Omental fat pad (tissue), 4 donors: ENCODE data around the gene KRTAP10-12. TPM values are rescaled to one million over a fixed set of nuclear protein-coding genes. Genes with fewer than 3 reads are reported as not detected.

Experiments used
- ATAC-seq: fragments of 150-250 bp; one replicate; pipeline ENCODE4 v1.9.1; 2016; ENCODE audit warnings: mild to moderate bottlenecking, moderate library complexity; ENCODE audit not compliant: low FRiP score
- DNase-seq: peaks from one replicate; pipeline ENCODE4 v3.0.0-alpha.2; 2019; ENCODE audit warnings: low spot score
- CTCF ChIP-seq, 3 donors: fragments of 450-650 bp; IDR thresholded peaks; one replicate each; pipeline ENCODE4 v1.5.1; 2016 to 2017; ENCODE audit warnings: antibody characterized with exemption in 3 of 3, mild to moderate bottlenecking in 3 of 3, moderate library complexity in 2 of 3
- small RNA-seq: library from RNA; depleted of rRNA; stranded (forward); fragments of <200 nt; gene quantifications from one replicate; pipeline ENCODE3, GENCODE V24; 2016
- total RNA-seq, 4 donors: library from RNA; depleted of rRNA; stranded (reverse); fragments of >200 nt; gene quantifications; one replicate each; pipeline ENCODE4 v1.1.0, GENCODE V29; 2016

The KRTAP10-12 gene
- total RNA-seq, 4 donors from 2014 or later: not detected

GRCh38 chr21:44737706-44738354 lies 40.9 kb downstream of the KRTAP10-12 start:
- TF ChIP-seq CTCF (IDR thresholded peaks at IDR 0.05): no peak
- ATAC-seq: no peak
- no peak for DNase-seq

- DNase-seq (no peak), ATAC-seq (no peak)
- TF ChIP-seq CTCF (IDR thresholded peaks at IDR 0.05): no peak
Observed at GRCh38 chr21:44738621-44739020, 41.6 kb downstream of the KRTAP10-12 start.

- TF ChIP-seq CTCF (IDR thresholded peaks at IDR 0.05): no peak
- ATAC-seq (no peak), DNase-seq (no peak)
Observed at GRCh38 chr21:44739316-44739715, 42.3 kb downstream of the KRTAP10-12 start.

- DNase-seq: no peak
- TF ChIP-seq CTCF (IDR thresholded peaks at IDR 0.05): no peak
- no peak for ATAC-seq
Observed at GRCh38 chr21:44740742-44741141, 43.8 kb downstream of the KRTAP10-12 start.

GRCh38 chr21:44741921-44742320 lies 44.9 kb downstream of the KRTAP10-12 start:
- no peak for DNase-seq
- ATAC-seq: no peak
- TF ChIP-seq CTCF (IDR thresholded peaks at IDR 0.05): no peak

GRCh38 chr21:44742418-44743153 lies 45.6 kb downstream of the KRTAP10-12 start:
- TF ChIP-seq CTCF (IDR thresholded peaks at IDR 0.05): no peak
- DNase-seq (no peak), ATAC-seq (no peak)

Small RNA genes lying within 50 kb of the gene (small RNA-seq; reads per million reads assigned to genes)
- gene KRTAP12-6P: not detected

Other genes starting within 250 kb of the KRTAP10-12 start
- 1 to 10 TPM; 1.4 to 4.4 (median 3.6) TPM for gene LRRC3, start 241.7 kb upstream of the KRTAP10-12 start, total RNA-seq
- gene KRTAP10-1, start 157.0 kb upstream of the KRTAP10-12 start, total RNA-seq: not detected
- gene KRTAP10-2, start 145.7 kb upstream of the KRTAP10-12 start, total RNA-seq: not detected
- gene KRTAP10-3, start 138.4 kb upstream of the KRTAP10-12 start, total RNA-seq: not detected
- not detected for gene KRTAP10-4, start 123.4 kb upstream of the KRTAP10-12 start, total RNA-seq
- not detected for gene KRTAP10-5, start 116.6 kb upstream of the KRTAP10-12 start, total RNA-seq
- not detected for gene KRTAP10-6, start 104.7 kb upstream of the KRTAP10-12 start, total RNA-seq
- gene KRTAP10-7, start 96.6 kb upstream of the KRTAP10-12 start, total RNA-seq: not detected
- gene KRTAP10-8, start 85.1 kb upstream of the KRTAP10-12 start, total RNA-seq: not detected
- gene KRTAP10-9, start 70.1 kb upstream of the KRTAP10-12 start, total RNA-seq: not detected
- not detected for gene KRTAP10-10, start 59.8 kb upstream of the KRTAP10-12 start, total RNA-seq
- not detected for gene KRTAP10-11, start 50.8 kb upstream of the KRTAP10-12 start, total RNA-seq
- gene KRTAP12-4, start 42.5 kb upstream of the KRTAP10-12 start, total RNA-seq: not detected
- not detected for gene KRTAP12-3, start 39.2 kb upstream of the KRTAP10-12 start, total RNA-seq
- not detected for gene KRTAP12-2, start 30.2 kb upstream of the KRTAP10-12 start, total RNA-seq
- gene KRTAP12-1, start 15.0 kb upstream of the KRTAP10-12 start, total RNA-seq: not detected
- gene TSPEAR, start 14.4 kb downstream of the KRTAP10-12 start, total RNA-seq: under 1 TPM in 1 of 4 donors, not detected in 3; 0.19 TPM
- 100 to 1,000 TPM in 3 of 4 donors, 10 to 100 TPM in 1; 95.8 to 187 (median 103) TPM for gene UBE2G2, start 104.6 kb downstream of the KRTAP10-12 start, total RNA-seq
- 10 to 100 TPM; 55.5 to 62.9 (median 60.2) TPM for gene SUMO3, start 120.9 kb downstream of the KRTAP10-12 start, total RNA-seq
- gene PTTG1IP, start 176.5 kb downstream of the KRTAP10-12 start, total RNA-seq: 100 to 1,000 TPM; 200 to 241 (median 214) TPM
- gene ITGB2, start 223.7 kb downstream of the KRTAP10-12 start, total RNA-seq: 100 to 1,000 TPM in 3 of 4 donors, 10 to 100 TPM in 1; 98.5 to 581 (median 217) TPM
- 10 to 100 TPM; 11.9 to 26.2 (median 16.1) TPM for gene SLX9, start 242.9 kb downstream of the KRTAP10-12 start, total RNA-seq